Measurements from ENCODE around the gene DPM1.

DPM1 gene

GRCh38 chr20:50903353-50904051, 54.8 kb downstream of the DPM1 start:
- no peak overlapping the region for H3K4me3 ChIP-seq (ENCODE audit: low read depth, low read length)
- TF ChIP-seq, protein P1, sequence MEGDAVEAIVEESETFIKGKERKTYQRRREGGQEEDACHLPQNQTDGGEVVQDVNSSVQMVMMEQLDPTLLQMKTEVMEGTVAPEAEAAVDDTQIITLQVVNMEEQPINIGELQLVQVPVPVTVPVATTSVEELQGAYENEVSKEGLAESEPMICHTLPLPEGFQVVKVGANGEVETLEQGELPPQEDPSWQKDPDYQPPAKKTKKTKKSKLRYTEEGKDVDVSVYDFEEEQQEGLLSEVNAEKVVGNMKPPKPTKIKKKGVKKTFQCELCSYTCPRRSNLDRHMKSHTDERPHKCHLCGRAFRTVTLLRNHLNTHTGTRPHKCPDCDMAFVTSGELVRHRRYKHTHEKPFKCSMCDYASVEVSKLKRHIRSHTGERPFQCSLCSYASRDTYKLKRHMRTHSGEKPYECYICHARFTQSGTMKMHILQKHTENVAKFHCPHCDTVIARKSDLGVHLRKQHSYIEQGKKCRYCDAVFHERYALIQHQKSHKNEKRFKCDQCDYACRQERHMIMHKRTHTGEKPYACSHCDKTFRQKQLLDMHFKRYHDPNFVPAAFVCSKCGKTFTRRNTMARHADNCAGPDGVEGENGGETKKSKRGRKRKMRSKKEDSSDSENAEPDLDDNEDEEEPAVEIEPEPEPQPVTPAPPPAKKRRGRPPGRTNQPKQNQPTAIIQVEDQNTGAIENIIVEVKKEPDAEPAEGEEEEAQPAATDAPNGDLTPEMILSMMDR (IDR thresholded peaks at IDR 0.05; ENCODE audit: borderline replicate concordance, insufficient read depth, low read depth, low read length): no peak

GRCh38 chr20:50901301-50901700, 57.0 kb downstream of the DPM1 start:
- TF ChIP-seq, protein P1 (IDR thresholded peaks at IDR 0.05; ENCODE audit: borderline replicate concordance, insufficient read depth, low read depth, low read length): no peak

DNA sequence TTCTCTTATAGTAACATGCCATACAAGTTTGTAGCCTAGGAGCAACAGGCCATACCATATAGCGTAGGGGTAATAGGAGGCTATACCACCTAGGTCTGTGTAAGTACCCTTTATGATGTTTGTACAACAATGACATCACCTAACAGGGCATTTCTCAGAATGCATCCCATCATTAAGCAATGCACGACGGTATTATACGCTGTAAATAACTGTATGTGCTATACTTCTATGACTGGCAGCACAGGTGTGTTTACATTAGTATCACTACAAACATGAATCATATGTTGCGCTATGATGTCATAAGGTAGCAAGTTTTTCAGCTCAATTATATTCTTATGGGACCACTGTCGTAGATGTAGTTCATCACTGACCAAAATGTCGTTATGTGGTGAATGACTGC, 58.1 kb downstream of the DPM1 start:
- H3K4me3 ChIP-seq (ENCODE audit: low read depth, low read length): no peak overlapping the region
- TF ChIP-seq, protein P1 (IDR thresholded peaks at IDR 0.05; ENCODE audit: borderline replicate concordance, insufficient read depth, low read depth, low read length): no peak

More at GRCh38 chr20:50901301-50901700, 57.0 kb downstream of the DPM1 start:
- no peak overlapping the region for H3K4me3 ChIP-seq (ENCODE audit: low read depth, low read length)

GRCh38 chr20:50898475-50898874, 59.9 kb downstream of the DPM1 start:
- no peak overlapping the region for H3K4me3 ChIP-seq (ENCODE audit: low read depth, low read length)
- TF ChIP-seq, protein P1 (IDR thresholded peaks at IDR 0.05; ENCODE audit: borderline replicate concordance, insufficient read depth, low read depth, low read length): no peak

GRCh38 chr20:50895111-50895830, 63.1 kb downstream of the DPM1 start:
- H3K4me3 ChIP-seq (ENCODE audit: low read depth, low read length): no peak overlapping the region
- TF ChIP-seq, protein P1 (IDR thresholded peaks at IDR 0.05; ENCODE audit: borderline replicate concordance, insufficient read depth, low read depth, low read length): no peak

DNA sequence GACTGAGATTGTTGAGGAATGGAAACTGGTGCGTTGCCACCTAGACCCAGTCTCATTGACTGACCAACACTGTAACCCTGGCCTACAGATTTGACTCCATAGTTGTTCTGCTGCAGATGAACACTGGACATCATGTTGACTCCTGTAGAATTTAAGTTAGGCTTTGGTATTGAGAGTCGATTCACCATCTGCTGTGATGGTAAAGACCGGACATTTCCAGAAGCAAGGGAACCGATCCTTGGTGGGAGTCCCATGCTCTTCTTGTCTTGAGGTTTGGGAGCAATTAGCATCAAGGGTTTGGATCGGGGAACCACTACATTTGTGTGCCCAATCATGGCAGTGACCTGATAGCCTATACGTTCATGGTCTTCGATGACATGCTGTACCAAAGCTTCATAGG, 64.7 kb downstream of the DPM1 start:
- TF ChIP-seq, protein P1 (IDR thresholded peaks at IDR 0.05; ENCODE audit: borderline replicate concordance, insufficient read depth, low read depth, low read length): no peak
- H3K4me3 ChIP-seq (ENCODE audit: low read depth, low read length): no peak overlapping the region

- TF ChIP-seq, protein P1 (IDR thresholded peaks at IDR 0.05; ENCODE audit: borderline replicate concordance, insufficient read depth, low read depth, low read length): no peak
- H3K4me3 ChIP-seq (ENCODE audit: low read depth, low read length): no peak overlapping the region
Measured at GRCh38 chr20:50892394-50892793, 65.9 kb downstream of the DPM1 start.

Data from GM12875 (cell line).